ENCODE measurements around the gene XPO6. TPM values are rescaled to one million over a fixed set of nuclear protein-coding genes. Genes with fewer than 3 reads are reported as not detected.

Gene XPO6
- total RNA-seq, 1 experiment from 2014 or later: 106 TPM

DNA sequence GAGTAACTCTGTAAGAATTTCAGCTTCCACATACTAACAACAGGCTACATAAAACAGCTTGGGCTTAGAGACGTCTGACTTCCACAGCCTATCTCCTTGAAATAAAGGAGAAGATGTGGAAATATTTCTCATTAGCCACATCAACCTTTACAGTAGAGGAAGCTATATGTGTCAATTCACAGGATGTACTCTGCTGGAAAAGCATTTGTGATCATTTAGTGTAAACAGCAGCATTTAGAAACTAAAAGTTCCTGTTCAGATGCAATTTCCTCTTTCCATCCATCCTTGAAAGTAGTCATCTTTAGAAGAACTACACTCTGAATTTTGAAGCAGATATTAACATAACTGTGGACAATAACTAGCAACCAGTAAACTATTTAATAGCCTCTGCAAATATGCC, 46.2 kb downstream of the XPO6 start:
- POLR2A ChIA-PET (ENCODE audit: unreplicated experiment): no interaction called here

DNA sequence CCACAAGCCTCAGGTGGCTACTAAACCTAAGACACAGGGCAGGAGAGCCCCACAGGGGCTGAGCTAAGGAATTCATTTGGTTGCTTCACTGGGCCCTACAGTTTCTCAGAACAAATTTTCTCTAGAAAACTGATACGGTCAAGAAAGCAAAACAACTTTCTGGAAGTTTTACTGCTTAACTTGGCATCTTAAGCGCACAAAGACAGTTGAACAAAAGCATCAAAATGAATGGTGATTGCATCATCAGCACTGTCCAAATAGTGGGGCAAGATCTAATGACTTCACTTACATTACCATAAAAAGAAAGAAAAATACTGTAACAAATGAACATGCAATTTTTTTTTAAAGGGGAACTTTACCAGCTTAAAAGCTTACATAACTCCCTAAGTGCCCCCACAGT, 47.6 kb downstream of the XPO6 start:
- ATAC-seq (no peak), DNase-seq (no peak)
- no peaks in the 10 kb centered on the region for H3K9me3 ChIP-seq (ENCODE audit: low read length)
- peaks cover 18% of the 10 kb centered on the region for H3K4me1 ChIP-seq (ENCODE audit: insufficient read depth, low read length)
- peaks cover 28% of the 10 kb centered on the region for H3K36me3 ChIP-seq (ENCODE audit: low read depth, low read length)
- BruUV-seq (replicated peaks): no TSS peak
- H3K4me2 ChIP-seq (ENCODE audit: low read length): no peak overlapping the region
- H3K79me2 ChIP-seq (ENCODE audit: low read length): peaks cover 54% of the 10 kb centered on the region
- peaks cover 8% of the 10 kb centered on the region for H4K20me1 ChIP-seq (ENCODE audit: low read length)
- POLR2A ChIA-PET (ENCODE audit: unreplicated experiment): no interaction called here
- CTCF ChIA-PET: no interaction called here
- peaks cover 10% of the 10 kb centered on the region for H3F3A ChIP-seq (ENCODE audit: low read length, unreplicated experiment)
- H3K4me3 ChIP-seq (ENCODE audit: low read length): no peak overlapping the region
- H3K9me2 ChIP-seq (replicated peaks; ENCODE audit: low read length): no peaks in the 10 kb centered on the region
- no peak overlapping the region for H2AFZ ChIP-seq (ENCODE audit: low read length)
- TF ChIP-seq, protein P1, sequence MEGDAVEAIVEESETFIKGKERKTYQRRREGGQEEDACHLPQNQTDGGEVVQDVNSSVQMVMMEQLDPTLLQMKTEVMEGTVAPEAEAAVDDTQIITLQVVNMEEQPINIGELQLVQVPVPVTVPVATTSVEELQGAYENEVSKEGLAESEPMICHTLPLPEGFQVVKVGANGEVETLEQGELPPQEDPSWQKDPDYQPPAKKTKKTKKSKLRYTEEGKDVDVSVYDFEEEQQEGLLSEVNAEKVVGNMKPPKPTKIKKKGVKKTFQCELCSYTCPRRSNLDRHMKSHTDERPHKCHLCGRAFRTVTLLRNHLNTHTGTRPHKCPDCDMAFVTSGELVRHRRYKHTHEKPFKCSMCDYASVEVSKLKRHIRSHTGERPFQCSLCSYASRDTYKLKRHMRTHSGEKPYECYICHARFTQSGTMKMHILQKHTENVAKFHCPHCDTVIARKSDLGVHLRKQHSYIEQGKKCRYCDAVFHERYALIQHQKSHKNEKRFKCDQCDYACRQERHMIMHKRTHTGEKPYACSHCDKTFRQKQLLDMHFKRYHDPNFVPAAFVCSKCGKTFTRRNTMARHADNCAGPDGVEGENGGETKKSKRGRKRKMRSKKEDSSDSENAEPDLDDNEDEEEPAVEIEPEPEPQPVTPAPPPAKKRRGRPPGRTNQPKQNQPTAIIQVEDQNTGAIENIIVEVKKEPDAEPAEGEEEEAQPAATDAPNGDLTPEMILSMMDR (conservative IDR thresholded peaks at IDR 0.05; ENCODE audit: low read depth, low read length): no peak
- TF ChIP-seq EZH2 (IDR thresholded peaks at IDR 0.05; ENCODE audit: low read length, unreplicated experiment): no peak
- no peak for TF ChIP-seq EZH2phosphoT487 (IDR thresholded peaks at IDR 0.05; ENCODE audit: borderline replicate concordance, low read length)
- H3K9ac ChIP-seq (ENCODE audit: low read length): no peak overlapping the region
- intact Hi-C loops (cut with micrococcal nuclease): no loop called here
- H3K27ac ChIP-seq (ENCODE audit: low read length): no peak overlapping the region
- H3K27me3 ChIP-seq (ENCODE audit: low read length): no peaks in the 10 kb centered on the region

More for the DNA sequence above, 46.2 kb downstream of the XPO6 start:
- H3K4me2 ChIP-seq (ENCODE audit: low read length): no peak overlapping the region
- no peak overlapping the region for H3K9ac ChIP-seq (ENCODE audit: low read length)
- H3F3A ChIP-seq (ENCODE audit: low read length, unreplicated experiment): peaks cover 10% of the 10 kb centered on the region
- H3K9me3 ChIP-seq (ENCODE audit: low read length): no peaks in the 10 kb centered on the region
- H3K4me1 ChIP-seq (ENCODE audit: insufficient read depth, low read length): peaks cover 18% of the 10 kb centered on the region
- TF ChIP-seq, protein P1 (conservative IDR thresholded peaks at IDR 0.05; ENCODE audit: low read depth, low read length): no peak
- TF ChIP-seq EZH2 (IDR thresholded peaks at IDR 0.05; ENCODE audit: low read length, unreplicated experiment): no peak
- no TSS peak for BruUV-seq (replicated peaks)
- H2AFZ ChIP-seq (ENCODE audit: low read length): no peak overlapping the region
- ATAC-seq: no peak
- intact Hi-C loops (cut with micrococcal nuclease): loop anchor here (5.0 kb wide), 1 partner anchor 47 kb away; the partner anchor contains the start of gene XPO6
- H3K27ac ChIP-seq (ENCODE audit: low read length): no peak overlapping the region
- CTCF ChIA-PET: no interaction called here
- DNase-seq: no peak
- no peaks in the 10 kb centered on the region for H3K27me3 ChIP-seq (ENCODE audit: low read length)
- H4K20me1 ChIP-seq (ENCODE audit: low read length): peaks cover 8% of the 10 kb centered on the region
- no peaks in the 10 kb centered on the region for H3K9me2 ChIP-seq (replicated peaks; ENCODE audit: low read length)
- no peak overlapping the region for H3K4me3 ChIP-seq (ENCODE audit: low read length)
- H3K36me3 ChIP-seq (ENCODE audit: low read depth, low read length): peaks cover 38% of the 10 kb centered on the region
- H3K79me2 ChIP-seq (ENCODE audit: low read length): peaks cover 53% of the 10 kb centered on the region

DNA sequence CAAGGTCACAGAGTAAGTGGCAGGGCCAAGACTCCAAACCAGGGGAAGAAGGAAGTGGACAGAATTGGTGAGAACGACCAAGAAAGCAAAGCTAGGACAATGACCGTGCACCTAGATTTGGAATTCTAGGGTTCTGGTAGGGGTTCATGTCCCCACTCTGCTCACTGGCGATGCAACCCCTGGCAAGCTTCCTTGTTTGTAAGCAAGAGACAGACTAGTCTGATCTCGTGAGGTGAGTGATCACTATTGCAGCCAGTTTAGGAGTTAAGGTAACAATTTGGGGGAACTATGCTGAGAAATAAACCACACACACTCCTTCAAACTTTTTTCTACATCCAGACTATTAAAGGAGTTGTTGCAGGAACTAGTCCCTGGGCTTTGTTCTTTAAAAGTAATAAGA, 48.1 kb downstream of the XPO6 start:
- H3K9me3 ChIP-seq (ENCODE audit: low read length): no peaks in the 10 kb centered on the region
- H3K36me3 ChIP-seq (ENCODE audit: low read depth, low read length): peaks cover 24% of the 10 kb centered on the region
- BruUV-seq (replicated peaks): no TSS peak
- peaks cover 10% of the 10 kb centered on the region for H3F3A ChIP-seq (ENCODE audit: low read length, unreplicated experiment)
- H3K9ac ChIP-seq (ENCODE audit: low read length): no peak overlapping the region
- no peak overlapping the region for H2AFZ ChIP-seq (ENCODE audit: low read length)
- no peak overlapping the region for H3K27ac ChIP-seq (ENCODE audit: low read length)
- H3K79me2 ChIP-seq (ENCODE audit: low read length): peaks cover 54% of the 10 kb centered on the region
- no peak overlapping the region for H3K4me2 ChIP-seq (ENCODE audit: low read length)
- H3K27me3 ChIP-seq (ENCODE audit: low read length): no peaks in the 10 kb centered on the region
- no peak overlapping the region for H3K4me3 ChIP-seq (ENCODE audit: low read length)
- peaks cover 8% of the 10 kb centered on the region for H4K20me1 ChIP-seq (ENCODE audit: low read length)
- no peaks in the 10 kb centered on the region for H3K9me2 ChIP-seq (replicated peaks; ENCODE audit: low read length)
- TF ChIP-seq, protein P1 (conservative IDR thresholded peaks at IDR 0.05; ENCODE audit: low read depth, low read length): no peak
- TF ChIP-seq EZH2phosphoT487 (IDR thresholded peaks at IDR 0.05; ENCODE audit: borderline replicate concordance, low read length) (no peak), EZH2 (IDR thresholded peaks at IDR 0.05; ENCODE audit: low read length, unreplicated experiment) (no peak)
- intact Hi-C loops (cut with micrococcal nuclease): no loop called here
- peaks cover 18% of the 10 kb centered on the region for H3K4me1 ChIP-seq (ENCODE audit: insufficient read depth, low read length)
- ChIA-PET POLR2A (ENCODE audit: unreplicated experiment) (no interaction called here), CTCF (no interaction called here)
- DNase-seq (no peak), ATAC-seq (no peak)

Data from PC-3 (cell line).